Measurements from ENCODE around the gene TLK1. TPM values are rescaled to one million over a fixed set of nuclear protein-coding genes. Genes with fewer than 3 reads are reported as not detected.

TLK1 gene
- total and polyA plus RNA-seq, 2 experiments from 2014 or later: 41.2 to 45.0 TPM

DNA sequence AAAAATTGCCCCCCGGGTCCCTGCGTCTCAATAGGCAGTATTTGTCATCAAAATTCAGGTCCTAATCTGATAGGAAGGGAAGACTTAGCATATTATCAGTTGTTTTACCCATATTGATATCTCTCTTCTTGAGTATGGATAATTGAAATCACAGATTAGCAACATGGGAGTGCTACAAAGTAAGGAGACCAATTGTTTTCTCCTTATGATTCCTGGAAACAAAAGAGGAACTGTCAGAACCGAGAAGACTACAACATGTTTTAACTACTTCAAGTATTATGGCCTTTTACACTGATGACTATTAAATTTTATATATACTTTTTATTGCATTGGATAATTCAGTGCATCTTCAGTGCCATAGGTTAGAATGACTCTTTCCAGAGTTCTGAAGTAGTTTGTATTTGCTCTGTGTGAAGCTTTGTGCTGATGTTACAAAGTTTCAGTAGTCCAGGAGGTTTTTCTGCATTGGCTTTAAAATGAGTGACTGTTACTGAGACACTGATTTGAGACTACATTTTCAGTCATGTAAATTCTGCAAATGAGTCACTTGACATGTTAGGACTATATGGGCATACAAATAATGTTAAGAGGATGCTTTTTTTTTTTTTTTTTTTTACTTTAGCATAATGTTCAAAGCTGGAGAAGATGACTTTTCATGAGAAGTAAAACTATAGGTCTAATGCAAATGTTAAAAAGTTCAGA, 19.7 kb upstream of the TLK1 start:
- Mint-ChIP-seq H3K36me3 (ENCODE audit: low read depth) (no peaks in the 10 kb centered on the region), H3K27me3 (ENCODE audit: insufficient read depth, low read depth, poor library complexity) (no peaks in the 10 kb centered on the region), H3K4me1 (peaks cover 12% of the 10 kb centered on the region), H3K9me3 (no peaks in the 10 kb centered on the region), H3K4me3 (no peak overlapping the region), H3K27ac (no peak overlapping the region)
- Histone ChIP-seq H3K36me3 (ENCODE audit: insufficient read depth) (no peaks in the 10 kb centered on the region), H3K4me1 (ENCODE audit: insufficient read depth) (0 out of 2 replicates have a peak, but pooled peaks cover 7% of the 10 kb centered on the region), H3K79me2 (replicated peaks; ENCODE audit: insufficient read depth) (no peaks in the 10 kb centered on the region), H3K9me2 (ENCODE audit: insufficient read depth) (no peaks in the 10 kb centered on the region), H4K20me1 (replicated peaks; ENCODE audit: insufficient read depth) (no peaks in the 10 kb centered on the region), H3K4me2 (no peak overlapping the region), H3K27ac (ENCODE audit: low read depth) (no peak overlapping the region), H3K27me3 (ENCODE audit: insufficient read depth) (no peaks in the 10 kb centered on the region), H3K4me3 (no peak overlapping the region), H2AFZ (no peak overlapping the region; the same call in none of the 2 replicates), H3F3A (replicated peaks; ENCODE audit: low read depth) (no peaks in the 10 kb centered on the region)
- no peak for DNase-seq (ENCODE audit: low spot score)
- no peak for ATAC-seq
- TF ChIP-seq CREB1 (CRISPR knock-in tag; IDR thresholded peaks at IDR 0.05; ENCODE audit: low read depth) (no peak), ETS1 (IDR thresholded peaks at IDR 0.05) (no peak), NANOG (IDR thresholded peaks at IDR 0.05; ENCODE audit: borderline replicate concordance) (no peak), ZNF331 (CRISPR knock-in tag; IDR thresholded peaks at IDR 0.05; ENCODE audit: low read depth) (no peak), EZH2 (IDR thresholded peaks at IDR 0.05; ENCODE audit: low read depth, unreplicated experiment) (no peak)
- TF ChIP-seq, protein P1, sequence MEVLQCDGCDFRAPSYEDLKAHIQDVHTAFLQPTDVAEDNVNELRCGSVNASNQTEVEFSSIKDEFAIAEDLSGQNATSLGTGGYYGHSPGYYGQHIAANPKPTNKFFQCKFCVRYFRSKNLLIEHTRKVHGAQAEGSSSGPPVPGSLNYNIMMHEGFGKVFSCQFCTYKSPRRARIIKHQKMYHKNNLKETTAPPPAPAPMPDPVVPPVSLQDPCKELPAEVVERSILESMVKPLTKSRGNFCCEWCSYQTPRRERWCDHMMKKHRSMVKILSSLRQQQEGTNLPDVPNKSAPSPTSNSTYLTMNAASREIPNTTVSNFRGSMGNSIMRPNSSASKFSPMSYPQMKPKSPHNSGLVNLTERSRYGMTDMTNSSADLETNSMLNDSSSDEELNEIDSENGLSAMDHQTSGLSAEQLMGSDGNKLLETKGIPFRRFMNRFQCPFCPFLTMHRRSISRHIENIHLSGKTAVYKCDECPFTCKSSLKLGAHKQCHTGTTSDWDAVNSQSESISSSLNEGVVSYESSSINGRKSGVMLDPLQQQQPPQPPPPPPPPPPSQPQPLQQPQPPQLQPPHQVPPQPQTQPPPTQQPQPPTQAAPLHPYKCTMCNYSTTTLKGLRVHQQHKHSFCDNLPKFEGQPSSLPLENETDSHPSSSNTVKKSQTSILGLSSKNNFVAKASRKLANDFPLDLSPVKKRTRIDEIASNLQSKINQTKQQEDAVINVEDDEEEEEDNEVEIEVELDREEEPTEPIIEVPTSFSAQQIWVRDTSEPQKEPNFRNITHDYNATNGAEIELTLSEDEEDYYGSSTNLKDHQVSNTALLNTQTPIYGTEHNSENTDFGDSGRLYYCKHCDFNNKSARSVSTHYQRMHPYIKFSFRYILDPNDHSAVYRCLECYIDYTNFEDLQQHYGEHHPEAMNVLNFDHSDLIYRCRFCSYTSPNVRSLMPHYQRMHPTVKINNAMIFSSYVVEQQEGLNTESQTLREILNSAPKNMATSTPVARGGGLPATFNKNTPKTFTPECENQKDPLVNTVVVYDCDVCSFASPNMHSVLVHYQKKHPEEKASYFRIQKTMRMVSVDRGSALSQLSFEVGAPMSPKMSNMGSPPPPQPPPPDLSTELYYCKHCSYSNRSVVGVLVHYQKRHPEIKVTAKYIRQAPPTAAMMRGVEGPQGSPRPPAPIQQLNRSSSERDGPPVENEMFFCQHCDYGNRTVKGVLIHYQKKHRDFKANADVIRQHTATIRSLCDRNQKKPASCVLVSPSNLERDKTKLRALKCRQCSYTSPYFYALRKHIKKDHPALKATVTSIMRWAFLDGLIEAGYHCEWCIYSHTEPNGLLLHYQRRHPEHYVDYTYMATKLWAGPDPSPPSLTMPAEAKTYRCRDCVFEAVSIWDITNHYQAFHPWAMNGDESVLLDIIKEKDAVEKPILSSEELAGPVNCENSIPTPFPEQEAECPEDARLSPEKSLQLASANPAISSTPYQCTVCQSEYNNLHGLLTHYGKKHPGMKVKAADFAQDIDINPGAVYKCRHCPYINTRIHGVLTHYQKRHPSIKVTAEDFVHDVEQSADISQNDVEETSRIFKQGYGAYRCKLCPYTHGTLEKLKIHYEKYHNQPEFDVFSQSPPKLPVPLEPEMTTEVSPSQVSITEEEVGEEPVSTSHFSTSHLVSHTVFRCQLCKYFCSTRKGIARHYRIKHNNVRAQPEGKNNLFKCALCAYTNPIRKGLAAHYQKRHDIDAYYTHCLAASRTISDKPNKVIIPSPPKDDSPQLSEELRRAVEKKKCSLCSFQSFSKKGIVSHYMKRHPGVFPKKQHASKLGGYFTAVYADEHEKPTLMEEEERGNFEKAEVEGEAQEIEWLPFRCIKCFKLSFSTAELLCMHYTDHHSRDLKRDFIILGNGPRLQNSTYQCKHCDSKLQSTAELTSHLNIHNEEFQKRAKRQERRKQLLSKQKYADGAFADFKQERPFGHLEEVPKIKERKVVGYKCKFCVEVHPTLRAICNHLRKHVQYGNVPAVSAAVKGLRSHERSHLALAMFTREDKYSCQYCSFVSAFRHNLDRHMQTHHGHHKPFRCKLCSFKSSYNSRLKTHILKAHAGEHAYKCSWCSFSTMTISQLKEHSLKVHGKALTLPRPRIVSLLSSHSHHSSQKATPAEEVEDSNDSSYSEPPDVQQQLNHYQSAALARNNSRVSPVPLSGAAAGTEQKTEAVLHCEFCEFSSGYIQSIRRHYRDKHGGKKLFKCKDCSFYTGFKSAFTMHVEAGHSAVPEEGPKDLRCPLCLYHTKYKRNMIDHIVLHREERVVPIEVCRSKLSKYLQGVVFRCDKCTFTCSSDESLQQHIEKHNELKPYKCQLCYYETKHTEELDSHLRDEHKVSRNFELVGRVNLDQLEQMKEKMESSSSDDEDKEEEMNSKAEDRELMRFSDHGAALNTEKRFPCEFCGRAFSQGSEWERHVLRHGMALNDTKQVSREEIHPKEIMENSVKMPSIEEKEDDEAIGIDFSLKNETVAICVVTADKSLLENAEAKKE (CRISPR knock-in tag; IDR thresholded peaks at IDR 0.05): no peak
